Nucleus accumbens (tissue), 56 donors: ENCODE results near the gene TOLLIP.

Source experiments
- DNase-seq, 56 donors: peaks; one replicate each; lab custom pipeline; 2025; lab: John Stamatoyannopoulos, UW

TOLLIP gene

GRCh38 chr11:1287928-1288327, 21.5 kb downstream of the TOLLIP start:
- DNase-seq = no peak

GRCh38 chr11:1285876-1286275, 23.6 kb downstream of the TOLLIP start:
- DNase-seq = no peak

GRCh38 chr11:1285316-1285744, 24.1 kb downstream of the TOLLIP start:
- no peak for DNase-seq

- no peak for DNase-seq
Measured at GRCh38 chr11:1283906-1284305, 25.5 kb downstream of the TOLLIP start.

- no peak for DNase-seq
Measured at GRCh38 chr11:1283091-1283511, 26.3 kb downstream of the TOLLIP start.

DNA sequence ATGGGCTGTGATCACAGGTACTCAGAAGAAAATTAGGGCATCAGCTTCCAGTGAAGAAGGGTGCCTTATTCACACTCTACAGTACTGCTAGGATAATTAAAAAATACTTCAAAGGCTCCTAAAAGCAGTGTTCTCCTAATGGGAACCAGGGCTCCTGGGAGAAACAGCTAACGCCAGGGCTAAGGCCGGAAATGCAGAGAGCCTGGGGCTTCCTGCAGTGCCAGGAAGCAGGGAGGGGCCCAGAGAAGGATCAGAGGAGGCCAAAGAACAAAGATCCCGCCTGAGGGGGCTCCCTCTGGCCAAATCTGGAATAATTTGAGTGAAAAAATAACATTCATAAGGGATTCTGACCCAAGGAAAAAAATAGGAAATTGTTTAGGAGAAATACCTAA, 27.5 kb downstream of the TOLLIP start:
- no peak for DNase-seq

- no peak for DNase-seq
Measured at GRCh38 chr11:1281326-1281973, 28.0 kb downstream of the TOLLIP start.

DNA sequence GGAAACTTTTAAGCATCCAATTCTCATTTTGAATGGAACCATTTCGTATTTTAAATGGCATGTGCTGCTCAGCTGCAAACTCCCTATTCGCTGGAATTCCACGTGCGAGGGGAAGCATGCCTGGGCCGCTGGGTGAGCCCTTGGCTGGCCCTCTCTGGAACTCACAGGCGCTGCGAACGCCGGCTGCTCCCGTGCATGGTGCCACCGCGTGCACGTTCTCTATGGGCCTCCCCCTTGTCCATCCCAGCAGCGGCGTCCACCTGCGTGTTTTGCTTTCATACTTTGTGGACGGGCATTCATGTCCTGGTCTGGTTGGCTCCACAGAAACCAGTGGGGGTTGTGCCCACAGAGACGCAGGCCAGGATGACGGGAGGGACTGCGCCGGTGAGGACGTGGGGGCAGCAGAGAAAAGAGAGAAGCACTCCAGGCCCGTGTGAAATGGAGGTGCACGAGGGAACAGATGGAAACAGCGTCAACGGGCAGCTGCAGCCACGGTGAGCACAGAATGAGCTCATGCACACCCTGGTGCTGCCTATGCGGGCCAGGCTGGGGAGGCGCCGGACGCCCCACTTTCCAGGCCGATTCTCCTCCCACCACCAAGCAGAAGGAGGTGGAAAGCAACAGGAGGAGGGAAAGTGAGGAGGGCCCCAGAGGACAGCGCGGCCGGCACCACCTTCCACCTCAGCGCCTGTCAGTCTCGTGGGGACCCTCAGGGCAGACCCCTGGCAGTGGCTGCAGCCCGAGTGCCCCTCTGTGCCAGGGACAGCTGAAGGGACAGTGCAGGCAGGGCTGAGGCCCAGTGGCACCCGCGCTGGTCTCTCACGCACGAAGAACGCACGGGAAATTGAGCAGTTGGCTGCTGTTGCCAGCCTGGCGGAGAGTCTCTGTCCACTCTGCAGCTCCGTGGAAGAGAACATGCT, 29.1 kb downstream of the TOLLIP start:
- no peak for DNase-seq

- DNase-seq = no peak
Measured at GRCh38 chr11:1279674-1280055, 29.8 kb downstream of the TOLLIP start.

GRCh38 chr11:1278766-1279673, 30.4 kb downstream of the TOLLIP start:
- DNase-seq = no peak

DNA sequence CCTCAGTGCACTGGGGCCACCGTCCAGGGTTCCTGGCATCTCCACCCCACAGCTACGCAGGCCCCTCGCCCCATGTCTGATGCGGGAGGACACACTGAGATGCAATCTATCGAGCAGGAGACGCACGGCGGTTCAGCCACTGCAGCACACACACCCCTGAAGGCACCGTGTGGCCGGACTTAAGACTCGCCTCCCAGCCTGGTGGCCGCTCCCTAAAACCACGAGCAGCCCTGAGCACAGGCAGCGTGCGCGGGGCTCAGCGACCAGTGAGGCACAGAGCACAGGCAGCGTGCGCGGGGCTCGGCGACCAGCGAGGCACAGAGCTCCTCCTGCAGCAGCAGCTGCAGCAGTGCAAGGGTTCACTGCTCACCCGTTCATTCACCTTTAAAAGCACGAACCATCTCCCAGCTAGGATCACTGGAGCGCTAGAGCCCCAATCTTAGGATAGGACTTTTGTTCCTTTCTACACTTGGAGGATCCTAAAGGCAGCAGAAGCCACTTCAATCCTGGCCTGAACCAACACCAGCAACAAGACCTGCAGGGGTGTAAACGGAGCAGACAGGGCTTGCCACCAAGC, 31.4 kb downstream of the TOLLIP start:
- no peak for DNase-seq

DNA sequence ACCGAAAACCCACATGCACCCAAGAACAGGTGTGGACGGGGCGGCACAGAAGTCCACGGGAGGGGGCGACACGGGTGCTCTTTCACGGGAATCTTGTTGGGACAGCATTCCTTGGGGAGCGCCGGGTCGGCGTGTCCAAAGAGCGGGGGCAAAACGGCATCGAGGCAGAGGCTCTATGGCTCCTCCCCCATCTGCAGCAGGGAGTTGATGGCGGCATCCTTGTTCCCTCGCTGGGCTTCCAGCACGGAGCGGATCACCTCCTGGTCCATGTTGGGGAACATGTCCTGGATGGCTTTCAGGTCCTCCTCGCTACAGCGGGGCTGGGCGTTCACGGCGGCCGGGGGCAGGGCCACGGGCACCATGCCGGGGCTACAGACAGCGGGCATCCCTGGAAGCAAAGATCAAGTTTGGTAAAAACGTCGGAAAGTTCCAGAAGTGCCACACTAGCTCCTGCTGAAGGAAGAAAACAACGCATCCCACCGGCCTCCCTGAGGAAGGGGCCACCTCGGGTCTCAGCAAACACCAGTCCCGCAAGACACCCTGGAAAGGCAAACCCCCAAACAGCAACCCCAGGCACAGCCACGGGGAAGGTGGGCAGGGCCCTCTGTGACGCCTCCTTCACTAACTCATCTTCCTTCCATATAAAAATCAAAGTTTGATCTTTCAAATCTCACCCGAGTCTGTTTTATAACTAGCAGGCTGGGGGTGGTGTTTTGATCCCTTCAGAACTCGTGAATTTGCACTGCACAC, 32.4 kb downstream of the TOLLIP start:
- no peak for DNase-seq

DNA sequence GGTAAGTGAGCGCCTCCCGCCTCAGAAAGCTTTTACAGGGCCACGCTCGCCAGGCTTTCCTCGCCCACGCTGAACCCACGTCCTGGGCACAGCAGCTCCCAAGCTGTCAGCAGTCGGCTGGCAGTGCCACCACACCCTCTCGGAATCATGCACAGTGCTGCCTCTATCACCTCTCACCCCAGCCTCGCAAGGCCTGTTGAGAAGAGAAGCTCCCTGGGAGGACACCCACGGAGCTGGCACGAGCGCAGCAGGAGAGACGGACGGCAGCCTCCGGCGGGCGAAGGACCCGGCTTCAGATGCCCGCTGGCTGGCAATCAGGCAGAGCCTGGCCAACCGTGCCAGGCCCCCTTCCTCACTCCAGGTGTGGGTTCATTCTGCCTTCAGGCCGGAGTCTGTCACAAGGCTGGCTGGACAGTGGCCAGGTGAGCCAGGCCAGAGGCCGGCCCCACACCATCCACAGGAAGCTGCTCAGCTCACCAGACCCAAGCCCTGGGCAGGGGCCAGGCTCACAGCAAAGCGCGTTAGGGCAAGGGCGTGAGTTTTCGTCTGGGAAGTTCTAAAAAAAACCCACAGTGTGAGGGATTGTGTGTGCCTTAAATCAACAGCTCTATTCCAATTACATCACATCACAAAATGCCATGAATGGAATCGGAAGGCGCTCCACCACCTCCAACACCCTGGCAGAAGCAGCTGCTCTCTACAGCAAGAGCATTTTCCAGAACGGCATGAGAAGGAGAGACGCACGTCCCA, 33.2 kb downstream of the TOLLIP start:
- DNase-seq = peak in 26 of 56 donors; percentile 5 to 67 (median 44)

- no peak for DNase-seq
Measured at GRCh38 chr11:1275021-1275420, 34.4 kb downstream of the TOLLIP start.

DNA sequence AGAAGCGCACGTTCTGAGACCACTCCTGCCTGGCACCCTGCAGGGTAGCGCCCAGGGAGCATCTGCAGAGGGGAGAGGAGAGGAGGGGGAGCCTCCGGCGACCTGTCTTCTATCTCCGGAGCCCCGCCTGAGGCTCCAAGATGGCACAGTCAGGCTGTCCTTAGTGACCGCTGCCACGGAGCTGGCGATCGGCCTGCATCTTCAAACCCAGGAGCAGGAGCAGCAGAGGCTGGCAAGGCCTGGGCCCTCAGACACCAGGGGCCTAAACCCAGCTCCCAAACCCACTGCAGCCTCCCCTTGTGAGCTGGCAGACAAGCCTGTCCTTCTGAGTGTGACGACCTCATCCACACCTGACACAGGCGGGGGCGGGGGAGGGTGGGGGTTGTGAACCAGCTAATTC, 34.9 kb downstream of the TOLLIP start:
- no peak for DNase-seq

- no peak for DNase-seq
Measured at GRCh38 chr11:1272531-1272930, 36.9 kb downstream of the TOLLIP start.

DNA sequence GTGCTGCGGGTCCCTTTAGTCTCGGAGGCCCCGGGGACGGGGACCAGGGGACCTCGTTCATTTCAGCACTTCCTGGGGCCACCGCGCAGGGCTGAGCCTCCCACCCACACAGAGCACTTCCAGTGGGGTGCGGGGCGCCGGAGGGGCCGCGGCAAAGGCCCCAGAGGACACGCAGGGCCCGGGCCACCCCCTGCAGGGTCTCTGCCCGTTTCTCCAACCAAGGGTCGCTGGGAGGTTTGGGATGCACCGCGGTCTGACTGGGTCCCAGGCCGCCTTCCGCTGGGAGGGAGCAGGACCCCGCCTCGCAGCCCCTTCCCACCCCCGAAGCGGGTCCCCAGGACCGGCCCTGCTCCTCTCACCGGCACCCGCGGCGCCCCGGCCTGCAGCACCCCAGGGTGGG, 37.5 kb downstream of the TOLLIP start:
- no peak for DNase-seq

- no peak for DNase-seq
Measured at GRCh38 chr11:1271406-1271805, 38.0 kb downstream of the TOLLIP start.

- no peak for DNase-seq
Measured at GRCh38 chr11:1271002-1271401, 38.4 kb downstream of the TOLLIP start.
